Endothelial cell of umbilical vein (primary cell): ENCODE results near the gene LRRC41.

ENCODE experiments used
- CTCF ChIP-seq, 2 donors: IDR thresholded peaks; 1 replicate in 1 of 2; 2 replicates in 1 of 2; pipeline ENCODE4 v1.5.1; 2011; ENCODE audit warnings: low read length in 2 of 2, mild to moderate bottlenecking in 2 of 2, moderate library complexity in 2 of 2, control low read depth in 1 of 2, inconsistent platforms in 1 of 2, low read depth in 1 of 2; ENCODE audit not compliant: insufficient read depth in 1 of 2; ENCODE audit errors: extremely low read depth in 1 of 2
- EZH2 ChIP-seq: IDR thresholded peaks from 2 replicates; pipeline ENCODE4 v1.6.1; 2012; ENCODE audit warnings: borderline replicate concordance, low read depth, mild to moderate bottlenecking, moderate library complexity, low read length, inconsistent platforms; ENCODE audit not compliant: severe bottlenecking
- FOS ChIP-seq: IDR thresholded peaks from 2 replicates; pipeline ENCODE4 v1.6.1; 2011; ENCODE audit warnings: mild to moderate bottlenecking, low read length, moderate library complexity, borderline replicate concordance; ENCODE audit not compliant: insufficient read depth
- GATA2 ChIP-seq: IDR thresholded peaks from 2 replicates; pipeline ENCODE4 v1.7.0; 2011; ENCODE audit warnings: low read depth, mild to moderate bottlenecking, moderate library complexity, mixed read lengths, low read length; ENCODE audit not compliant: insufficient read length, insufficient read depth
- MYC ChIP-seq: IDR thresholded peaks from one replicate; pipeline ENCODE4 v1.6.1; 2011; ENCODE audit warnings: mild to moderate bottlenecking, low read depth, low read length
- POLR2A ChIP-seq: IDR thresholded peaks from 2 replicates; pipeline ENCODE4 v1.6.1; 2012; ENCODE audit warnings: low read depth, mild to moderate bottlenecking, control low read depth, low read length
- POLR2AphosphoS5 ChIP-seq: IDR thresholded peaks from 2 replicates; pipeline ENCODE4 v1.6.1; 2012; ENCODE audit warnings: low read depth, mild to moderate bottlenecking, control low read depth, low read length, moderate library complexity; ENCODE audit not compliant: insufficient read depth

GRCh38 chr1:46352363-46352762 lies 48.9 kb upstream of the LRRC41 start:
- TF ChIP-seq CTCF (IDR thresholded peaks at IDR 0.05; ENCODE audit: extremely low read depth in 1 of 2, insufficient read depth in 1 of 2, low read depth in 1 of 2, low read length in 2 of 2) = no peak
- TF ChIP-seq POLR2A = no peak
- TF ChIP-seq MYC = no peak
- TF ChIP-seq EZH2 = no peak
- no peak for TF ChIP-seq GATA2
- TF ChIP-seq POLR2AphosphoS5 = no peak
- no peak for TF ChIP-seq FOS
